KOPT-K1 (cell line): ENCODE results near the gene MUSTN1.

ENCODE experiments used
- H3K27ac ChIP-seq: fragments of 200-600 bp; sonication (generic); 2 replicates; pipeline ENCODE4 v1.5.1; 2016; ENCODE audit warnings: antibody characterized with exemption, mild to moderate bottlenecking, low read depth, low read length; ENCODE audit not compliant: poor library complexity, severe bottlenecking
- H3K36me3 ChIP-seq: fragments of 200-600 bp; sonication (generic); 2 replicates; pipeline ENCODE4 v1.5.1; 2017; ENCODE audit warnings: antibody characterized with exemption, mild to moderate bottlenecking, low read length, moderate library complexity; ENCODE audit not compliant: insufficient read depth
- H3K9me3 ChIP-seq: fragments of 200-600 bp; sonication (generic); 2 replicates; pipeline ENCODE4 v1.5.1; 2017; ENCODE audit warnings: antibody characterized with exemption, low read length, mild to moderate bottlenecking; ENCODE audit not compliant: insufficient read depth, poor library complexity, severe bottlenecking

The MUSTN1 gene

GRCh38 chr3:52831500-52832301, 3.1 kb downstream of the MUSTN1 start:
- Histone ChIP-seq H3K27ac (no peak overlapping the region), H3K9me3 (no peaks in the 10 kb centered on the region), H3K36me3 (0 out of 2 replicates have a peak, but pooled peaks cover 12% of the 10 kb centered on the region)

- H3K9me3 ChIP-seq, result no peaks in the 10 kb centered on the region
- H3K36me3 ChIP-seq, result 0 out of 2 replicates have a peak, but pooled peaks cover 5% of the 10 kb centered on the region
- H3K27ac ChIP-seq, result no peak within 1 kb of the TSS
Observed at GRCh38 chr3:52830535-52831258, 4.1 kb downstream of the MUSTN1 start, which contains the start of gene ITIH4. ITIH4 (minus strand) TSS chr3:52830672; CDS start chr3:52830642, 30 bp downstream.

GRCh38 chr3:52829906-52830463, 4.8 kb downstream of the MUSTN1 start:
- H3K27ac ChIP-seq, result no peak overlapping the region
- H3K36me3 ChIP-seq, result 0 out of 2 replicates have a peak, but pooled peaks cover 5% of the 10 kb centered on the region
- H3K9me3 ChIP-seq, result no peaks in the 10 kb centered on the region

- no peaks in the 10 kb centered on the region for H3K9me3 ChIP-seq
- H3K36me3 ChIP-seq, result 0 out of 2 replicates have a peak, but pooled peaks cover 5% of the 10 kb centered on the region
- no peak overlapping the region for H3K27ac ChIP-seq
Observed at GRCh38 chr3:52829482-52829881, 5.3 kb downstream of the MUSTN1 start.

- Histone ChIP-seq H3K36me3 (0 out of 2 replicates have a peak, but pooled peaks cover 2% of the 10 kb centered on the region), H3K9me3 (no peaks in the 10 kb centered on the region), H3K27ac (no peak overlapping the region)
Observed at GRCh38 chr3:52827866-52828376, 6.9 kb downstream of the MUSTN1 start.

- H3K36me3 ChIP-seq, result no peaks in the 10 kb centered on the region
- no peaks in the 10 kb centered on the region for H3K9me3 ChIP-seq
- no peak overlapping the region for H3K27ac ChIP-seq
Observed at GRCh38 chr3:52827441-52827840, 7.4 kb downstream of the MUSTN1 start.

- Histone ChIP-seq H3K36me3 (no peaks in the 10 kb centered on the region), H3K27ac (no peak overlapping the region), H3K9me3 (no peaks in the 10 kb centered on the region)
Observed at GRCh38 chr3:52824037-52824436, 10.8 kb downstream of the MUSTN1 start.

- no peaks in the 10 kb centered on the region for H3K9me3 ChIP-seq
- no peak overlapping the region for H3K27ac ChIP-seq
- no peaks in the 10 kb centered on the region for H3K36me3 ChIP-seq
Observed at GRCh38 chr3:52822363-52822762, 12.5 kb downstream of the MUSTN1 start.

- no peaks in the 10 kb centered on the region for H3K9me3 ChIP-seq
- no peak overlapping the region for H3K27ac ChIP-seq
- H3K36me3 ChIP-seq, result no peaks in the 10 kb centered on the region
Observed at GRCh38 chr3:52820736-52821135, 14.1 kb downstream of the MUSTN1 start.

- no peak overlapping the region for H3K27ac ChIP-seq
- no peaks in the 10 kb centered on the region for H3K9me3 ChIP-seq
- H3K36me3 ChIP-seq, result no peaks in the 10 kb centered on the region
Observed at GRCh38 chr3:52819936-52820335, 14.9 kb downstream of the MUSTN1 start.

GRCh38 chr3:52817860-52818259, 17.0 kb downstream of the MUSTN1 start:
- Histone ChIP-seq H3K36me3 (no peaks in the 10 kb centered on the region), H3K9me3 (no peaks in the 10 kb centered on the region), H3K27ac (no peak overlapping the region)

- no peaks in the 10 kb centered on the region for H3K9me3 ChIP-seq
- H3K27ac ChIP-seq, result no peak overlapping the region
- H3K36me3 ChIP-seq, result no peaks in the 10 kb centered on the region
Observed at GRCh38 chr3:52817221-52817620, 17.6 kb downstream of the MUSTN1 start.

- Histone ChIP-seq H3K9me3 (no peaks in the 10 kb centered on the region), H3K27ac (no peak overlapping the region), H3K36me3 (no peaks in the 10 kb centered on the region)
Observed at GRCh38 chr3:52816654-52817053, 18.2 kb downstream of the MUSTN1 start.

- no peak overlapping the region for H3K27ac ChIP-seq
- H3K36me3 ChIP-seq, result no peaks in the 10 kb centered on the region
- H3K9me3 ChIP-seq, result no peaks in the 10 kb centered on the region
Observed at GRCh38 chr3:52816199-52816598, 18.6 kb downstream of the MUSTN1 start.

- no peaks in the 10 kb centered on the region for H3K9me3 ChIP-seq
- H3K27ac ChIP-seq, result no peak overlapping the region
- no peaks in the 10 kb centered on the region for H3K36me3 ChIP-seq
Observed at GRCh38 chr3:52813810-52814209, 21.0 kb downstream of the MUSTN1 start.
